RWPE2 (cell line): ENCODE measurements around the gene SLC24A3.

Experiments
- ATAC-seq: fragments of 200-7000 bp; cut with Tn5 transposase; 3 replicates; pipeline ENCODE4 v1.9.1; 2021; ENCODE audit warnings: low read depth
- DNase-seq: peaks from one replicate; pipeline ENCODE4 v3.0.0-alpha.2; 2020; ENCODE audit warnings: low spot score
- H3K27ac ChIP-seq: fragments of 450-650 bp; 2 replicates; pipeline ENCODE4 v1.5.1; 2017; ENCODE audit warnings: mild to moderate bottlenecking; ENCODE audit not compliant: poor library complexity, severe bottlenecking
- H3K27me3 ChIP-seq: fragments of 250-450 bp; sonication (Bioruptor Pico); 2 replicates; pipeline ENCODE4 v1.5.1; 2021; ENCODE audit warnings: mild to moderate bottlenecking, moderate library complexity; ENCODE audit not compliant: insufficient read depth, poor library complexity, severe bottlenecking
- H3K36me3 ChIP-seq: fragments of 250-450 bp; sonication (Bioruptor Pico); 2 replicates; pipeline ENCODE4 v1.5.1; 2020; ENCODE audit warnings: low read depth, mild to moderate bottlenecking, moderate library complexity
- H3K4me1 ChIP-seq: fragments of 250-450 bp; sonication (Bioruptor Pico); 2 replicates; pipeline ENCODE4 v1.5.1; 2021; ENCODE audit warnings: mild to moderate bottlenecking, moderate library complexity; ENCODE audit not compliant: insufficient read depth, poor library complexity, severe bottlenecking
- H3K4me3 ChIP-seq: fragments of 250-450 bp; sonication (Bioruptor Pico); 2 replicates; pipeline ENCODE4 v1.5.1; 2021; ENCODE audit warnings: mild to moderate bottlenecking, moderate library complexity; ENCODE audit not compliant: severe bottlenecking
- H3K9me3 ChIP-seq: fragments of 250-450 bp; sonication (Bioruptor Pico); 2 replicates; pipeline ENCODE4 v1.5.1; 2021; ENCODE audit warnings: mild to moderate bottlenecking, moderate library complexity; ENCODE audit not compliant: severe bottlenecking
- CTCF ChIP-seq: fragments of 450-650 bp; IDR thresholded peaks from one replicate; pipeline ENCODE4 v1.5.1; 2017; ENCODE audit warnings: mild to moderate bottlenecking, moderate library complexity; ENCODE audit not compliant: poor library complexity, severe bottlenecking

Gene SLC24A3

GRCh38 chr20:19582782-19583181 lies 370.3 kb downstream of the SLC24A3 start:
- ATAC-seq (no peak; the same call in 2 of the 3 replicates), DNase-seq (no peak)
- Histone ChIP-seq H3K27ac (no peak overlapping the region), H3K4me1 (no peaks in the 10 kb centered on the region), H3K4me3 (no peak overlapping the region), H3K36me3 (no peaks in the 10 kb centered on the region), H3K27me3 (no peaks in the 10 kb centered on the region), H3K9me3 (no peaks in the 10 kb centered on the region)
- TF ChIP-seq CTCF, result no peak

- Histone ChIP-seq H3K4me1 (no peaks in the 10 kb centered on the region), H3K27me3 (no peaks in the 10 kb centered on the region), H3K27ac (no peak overlapping the region), H3K4me3 (no peak overlapping the region), H3K36me3 (no peaks in the 10 kb centered on the region), H3K9me3 (no peaks in the 10 kb centered on the region)
- TF ChIP-seq CTCF, result peak; percentile 54
- peak; percentile 53 for ATAC-seq
- no peak for DNase-seq
These were observed 371.2 kb downstream of the SLC24A3 start for GRCh38 chr20:19583532-19584175.

- Histone ChIP-seq H3K4me3 (no peak overlapping the region), H3K4me1 (no peaks in the 10 kb centered on the region), H3K27me3 (no peaks in the 10 kb centered on the region), H3K27ac (no peak overlapping the region), H3K9me3 (no peaks in the 10 kb centered on the region), H3K36me3 (no peaks in the 10 kb centered on the region)
- DNase-seq, result no peak
- TF ChIP-seq CTCF, result no peak
- ATAC-seq, result no peak
These were observed 375.8 kb downstream of the SLC24A3 start for GRCh38 chr20:19588241-19588640.

GRCh38 chr20:19588732-19589131 lies 376.3 kb downstream of the SLC24A3 start:
- no peaks in the 10 kb centered on the region for H3K36me3 ChIP-seq
- H3K27ac ChIP-seq, result no peak overlapping the region
- no peaks in the 10 kb centered on the region for H3K4me1 ChIP-seq
- no peak overlapping the region for H3K4me3 ChIP-seq
- no peaks in the 10 kb centered on the region for H3K27me3 ChIP-seq
- H3K9me3 ChIP-seq, result no peaks in the 10 kb centered on the region
- DNase-seq (no peak), ATAC-seq (no peak)
- no peak for TF ChIP-seq CTCF

- Histone ChIP-seq H3K4me1 (no peaks in the 10 kb centered on the region), H3K27me3 (no peaks in the 10 kb centered on the region), H3K27ac (no peak overlapping the region), H3K9me3 (no peaks in the 10 kb centered on the region), H3K4me3 (no peak overlapping the region), H3K36me3 (no peaks in the 10 kb centered on the region)
- ATAC-seq (no peak), DNase-seq (no peak)
- TF ChIP-seq CTCF, result no peak
These were observed 377.4 kb downstream of the SLC24A3 start for GRCh38 chr20:19589787-19590362.
